Activated T-cell treated with anti-CD3 and anti-CD28 coated beads, Interleukin-2, amount 50 U/mL, for 4 hours (primary cell): ENCODE data around the gene KIAA1210. TPM values are rescaled to one million over a fixed set of nuclear protein-coding genes. Genes with fewer than 3 reads are reported as not detected.

Source experiments
- ATAC-seq, 2 donors: fragments of 200-7000 bp; cut with Tn5 transposase; one replicate each; pipeline ENCODE4 v1.10.0; 2021
- DNase-seq: peaks from one replicate; pipeline ENCODE4 v3.0.0-alpha.2; 2020
- H3K27me3 Mint-ChIP-seq: one replicate; pipeline ENCODE4 v1.8.0; 2021; ENCODE audit warnings: low read depth, mixed read lengths
- H3K36me3 Mint-ChIP-seq: one replicate; pipeline ENCODE4 v1.8.0; 2022; ENCODE audit warnings: mixed read lengths; ENCODE audit not compliant: insufficient read depth
- H3K4me1 Mint-ChIP-seq: one replicate; pipeline ENCODE4 v1.8.0; 2021; ENCODE audit warnings: low read depth, mixed read lengths
- H3K4me3 Mint-ChIP-seq: one replicate; pipeline ENCODE4 v1.8.0; 2021; ENCODE audit warnings: mild to moderate bottlenecking, moderate library complexity, mixed read lengths
- H3K9me3 Mint-ChIP-seq: one replicate; pipeline ENCODE4 v1.8.0; 2021; ENCODE audit warnings: mixed read lengths
- total RNA-seq, 3 donors: library from RNA; stranded (reverse); gene quantifications; one replicate each; pipeline ENCODE4 v1.2.1, GENCODE V29; 2021

KIAA1210 gene
- total RNA-seq, 3 donors from 2014 or later: not detected

GRCh38 chrX:119121341-119121740, 6.3 kb downstream of the KIAA1210 start:
- Mint-ChIP-seq H3K27me3 (peaks cover 3% of the 10 kb centered on the region), H3K4me1 (no peaks in the 10 kb centered on the region), H3K36me3 (no peaks in the 10 kb centered on the region), H3K9me3 (no peaks in the 10 kb centered on the region), H3K4me3 (no peak overlapping the region)
- ATAC-seq: no peak
- no peak for DNase-seq

DNA sequence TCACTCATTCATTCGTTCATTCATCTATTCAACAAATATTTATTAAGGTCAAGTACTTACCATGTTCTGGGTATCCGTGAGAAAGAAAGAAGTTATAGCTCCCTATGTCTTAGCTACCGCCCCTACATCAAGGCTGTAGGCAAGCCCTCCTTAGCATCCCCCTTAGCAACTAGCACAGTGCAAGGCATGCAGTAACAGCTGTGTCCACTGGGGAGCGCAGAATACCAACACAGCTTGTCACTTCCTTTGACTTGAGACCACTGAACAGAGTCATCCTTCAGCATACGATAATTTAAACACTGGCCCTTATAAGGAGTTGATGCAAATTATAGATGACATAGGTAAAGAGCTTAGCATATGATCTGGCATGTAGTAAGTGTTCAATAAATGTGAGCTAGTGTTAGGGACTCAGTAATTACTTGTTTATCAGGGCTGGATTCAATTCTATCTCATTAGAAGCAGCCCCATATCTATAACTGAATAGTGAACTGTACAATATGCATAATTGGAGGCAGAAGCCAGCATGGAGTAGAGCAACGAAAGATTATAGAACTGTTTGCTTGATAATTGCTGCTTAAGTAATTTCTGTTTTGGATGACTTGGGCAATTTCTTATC, 8.7 kb downstream of the KIAA1210 start:
- Mint-ChIP-seq H3K27me3 (peaks cover 3% of the 10 kb centered on the region), H3K9me3 (no peaks in the 10 kb centered on the region), H3K4me3 (no peak overlapping the region), H3K4me1 (no peaks in the 10 kb centered on the region), H3K36me3 (no peaks in the 10 kb centered on the region)
- peak; percentile 41 for DNase-seq
- ATAC-seq: peak; percentile 80 to 81

- no peak for ATAC-seq
- no peaks in the 10 kb centered on the region for H3K36me3 Mint-ChIP-seq
- H3K4me3 Mint-ChIP-seq: no peak overlapping the region
Observed at GRCh38 chrX:119107206-119107605, 20.4 kb downstream of the KIAA1210 start.

GRCh38 chrX:119105826-119106225, 21.8 kb downstream of the KIAA1210 start:
- H3K27me3 Mint-ChIP-seq: peaks cover 5% of the 10 kb centered on the region
- no peaks in the 10 kb centered on the region for H3K9me3 Mint-ChIP-seq
- no peaks in the 10 kb centered on the region for H3K4me1 Mint-ChIP-seq
- DNase-seq (no peak), ATAC-seq (no peak)
- no peaks in the 10 kb centered on the region for H3K36me3 Mint-ChIP-seq
- H3K4me3 Mint-ChIP-seq: no peak overlapping the region

More at GRCh38 chrX:119107206-119107605, 20.4 kb downstream of the KIAA1210 start:
- H3K9me3 Mint-ChIP-seq: no peaks in the 10 kb centered on the region
- H3K4me1 Mint-ChIP-seq: no peaks in the 10 kb centered on the region
- peaks cover 5% of the 10 kb centered on the region for H3K27me3 Mint-ChIP-seq
- DNase-seq: no peak

DNA sequence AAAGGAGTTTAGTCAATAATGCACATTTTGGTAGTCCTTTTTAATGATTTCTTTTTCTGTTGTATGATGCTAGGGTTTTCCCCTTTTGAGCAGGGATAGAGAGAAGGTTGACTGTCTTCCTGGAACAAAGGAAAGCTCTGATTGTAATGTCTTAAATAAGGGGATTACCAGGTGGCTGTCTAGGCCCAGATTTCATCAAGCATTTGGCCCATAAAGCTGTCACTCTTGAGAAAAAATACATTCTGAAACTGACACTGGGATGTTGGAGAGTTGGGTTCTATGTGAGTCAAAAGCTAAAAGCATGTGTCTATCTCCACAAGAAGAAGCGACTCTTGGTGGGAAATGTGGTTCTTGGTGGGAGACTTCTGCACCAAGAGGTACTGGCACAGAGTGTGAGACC, 26.4 kb downstream of the KIAA1210 start:
- Mint-ChIP-seq H3K4me1 (no peaks in the 10 kb centered on the region), H3K4me3 (no peak overlapping the region), H3K27me3 (peaks cover 5% of the 10 kb centered on the region), H3K36me3 (no peaks in the 10 kb centered on the region), H3K9me3 (no peaks in the 10 kb centered on the region)
- no peak for DNase-seq
- no peak for ATAC-seq

- H3K27me3 Mint-ChIP-seq: peaks cover 2% of the 10 kb centered on the region
- H3K36me3 Mint-ChIP-seq: no peaks in the 10 kb centered on the region
- no peaks in the 10 kb centered on the region for H3K4me1 Mint-ChIP-seq
- ATAC-seq (no peak), DNase-seq (no peak)
- no peak overlapping the region for H3K4me3 Mint-ChIP-seq
- no peaks in the 10 kb centered on the region for H3K9me3 Mint-ChIP-seq
Observed at GRCh38 chrX:119095936-119096335, 31.7 kb downstream of the KIAA1210 start.

GRCh38 chrX:119094819-119095218, 32.8 kb downstream of the KIAA1210 start:
- no peaks in the 10 kb centered on the region for H3K4me1 Mint-ChIP-seq
- ATAC-seq: no peak
- H3K36me3 Mint-ChIP-seq: no peaks in the 10 kb centered on the region
- no peaks in the 10 kb centered on the region for H3K9me3 Mint-ChIP-seq
- H3K4me3 Mint-ChIP-seq: no peak overlapping the region
- no peak for DNase-seq
- peaks cover 2% of the 10 kb centered on the region for H3K27me3 Mint-ChIP-seq

DNA sequence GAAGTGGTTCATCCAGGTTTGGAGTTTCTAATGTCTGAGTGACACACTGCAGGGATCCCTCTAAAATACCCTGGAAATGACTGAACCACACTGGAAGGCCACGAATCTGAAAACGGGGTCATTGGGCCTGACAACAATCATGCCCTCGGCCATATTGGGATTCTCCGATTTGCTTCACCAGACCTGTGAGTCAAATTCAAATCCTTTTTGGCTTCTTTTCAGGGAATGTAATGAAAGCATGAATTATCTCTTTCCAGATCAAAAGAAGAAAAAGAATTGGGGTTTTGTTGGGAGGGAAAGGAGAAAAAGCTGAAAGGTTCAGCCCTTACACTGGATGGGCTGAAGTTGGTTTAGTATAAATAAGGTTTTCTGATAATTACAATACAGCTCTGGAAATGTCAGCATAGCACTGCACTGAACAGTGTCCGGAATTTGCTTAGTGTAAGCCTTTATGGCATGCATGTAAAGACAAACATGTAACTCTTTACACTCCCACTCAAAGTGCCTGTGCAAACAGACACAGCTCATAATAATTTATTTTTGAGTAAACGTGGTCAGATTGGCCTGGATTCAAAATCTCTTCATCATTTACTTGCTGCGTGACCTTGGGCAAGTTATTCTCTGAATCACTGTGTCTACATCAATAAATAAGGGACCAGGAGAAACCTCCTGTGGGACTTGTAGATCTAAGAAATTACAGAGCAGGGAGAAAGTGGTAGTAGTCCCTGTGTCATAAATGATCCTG, 33.4 kb downstream of the KIAA1210 start:
- DNase-seq (no peak), ATAC-seq (no peak)
- no peaks in the 10 kb centered on the region for H3K9me3 Mint-ChIP-seq
- H3K36me3 Mint-ChIP-seq: no peaks in the 10 kb centered on the region
- no peaks in the 10 kb centered on the region for H3K4me1 Mint-ChIP-seq
- peaks cover 2% of the 10 kb centered on the region for H3K27me3 Mint-ChIP-seq
- no peak overlapping the region for H3K4me3 Mint-ChIP-seq

DNA sequence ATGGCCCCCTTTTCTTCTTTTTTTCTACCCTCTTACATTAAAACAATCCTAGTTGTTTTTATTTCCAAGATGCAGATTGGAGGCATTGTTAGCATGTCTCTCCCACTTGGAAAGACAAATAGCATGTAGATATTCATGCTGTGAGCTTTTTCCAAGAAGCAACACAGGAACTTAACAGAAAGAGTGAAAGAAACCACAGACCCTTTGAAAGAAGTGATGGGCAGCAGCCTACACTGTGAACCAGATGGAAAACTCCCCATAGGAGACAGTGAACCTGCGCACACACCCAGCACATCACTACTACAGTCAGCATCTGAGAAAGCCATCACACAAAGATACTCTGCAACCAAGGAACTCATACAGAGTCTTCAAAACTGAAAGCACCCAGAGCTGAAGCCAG, 37.0 kb downstream of the KIAA1210 start:
- Mint-ChIP-seq H3K9me3 (no peaks in the 10 kb centered on the region), H3K36me3 (no peaks in the 10 kb centered on the region), H3K4me1 (no peaks in the 10 kb centered on the region), H3K27me3 (peaks cover 2% of the 10 kb centered on the region), H3K4me3 (no peak overlapping the region)
- DNase-seq (no peak), ATAC-seq (no peak)

DNA sequence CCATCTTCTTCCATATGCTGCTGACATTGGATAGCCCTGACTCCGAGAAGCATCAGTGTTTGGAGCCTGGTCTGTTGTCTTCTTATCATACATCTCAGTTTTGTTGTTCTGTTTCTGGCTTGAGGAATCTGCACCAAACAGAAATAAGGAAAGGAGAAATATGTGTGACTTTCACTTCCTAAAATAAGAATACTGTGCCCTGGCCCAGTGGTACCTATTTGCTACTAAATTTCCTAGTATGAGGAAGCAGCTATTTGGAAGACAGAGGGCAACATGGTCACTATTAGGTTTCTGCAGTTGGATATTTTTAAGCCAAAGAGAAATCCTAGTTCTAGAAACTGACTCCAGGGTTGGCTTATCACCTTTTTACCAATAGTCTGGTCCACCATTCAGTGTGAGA, 38.0 kb downstream of the KIAA1210 start:
- DNase-seq (no peak), ATAC-seq (no peak)
- Mint-ChIP-seq H3K4me3 (no peak overlapping the region), H3K9me3 (no peaks in the 10 kb centered on the region), H3K36me3 (no peaks in the 10 kb centered on the region), H3K4me1 (no peaks in the 10 kb centered on the region), H3K27me3 (peaks cover 2% of the 10 kb centered on the region)

DNA sequence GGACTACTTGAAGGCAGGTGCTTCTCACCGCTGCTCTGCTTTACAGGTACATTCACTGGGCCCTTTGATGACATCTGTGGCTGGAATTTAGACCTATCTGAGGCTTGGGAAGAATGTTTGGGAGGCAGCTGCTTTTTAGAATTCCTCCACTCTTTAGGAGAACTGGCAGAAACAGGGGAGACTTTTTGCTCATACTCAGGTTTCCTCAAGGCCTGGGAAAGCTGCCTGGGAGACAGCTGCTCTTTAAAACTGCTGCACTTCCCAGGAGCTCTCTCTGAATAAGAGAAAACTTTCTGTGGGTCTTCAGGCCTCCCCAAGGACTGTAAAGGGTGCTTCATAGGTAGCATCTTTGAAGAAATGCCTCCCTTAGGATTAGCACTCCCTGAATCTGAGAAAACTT, 40.5 kb downstream of the KIAA1210 start:
- H3K36me3 Mint-ChIP-seq: no peaks in the 10 kb centered on the region

DNA sequence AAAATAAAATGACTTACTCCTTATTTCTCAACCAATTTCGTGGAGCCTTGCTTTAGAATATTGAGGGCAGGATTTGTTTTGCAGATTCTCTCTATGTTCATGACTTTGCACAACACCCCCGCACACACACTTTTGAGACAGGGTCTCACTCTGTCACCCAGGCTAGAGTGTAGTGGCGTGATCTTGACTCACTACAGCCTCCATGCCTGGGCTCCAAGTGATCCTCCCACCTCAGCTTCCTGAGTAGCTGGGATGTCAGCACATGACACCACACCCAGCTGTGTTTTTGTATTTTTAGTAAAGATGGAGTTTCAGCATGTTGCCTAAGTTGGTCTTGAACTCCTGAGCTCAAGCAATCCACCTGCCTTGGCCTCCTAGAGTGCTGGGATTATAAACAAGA, 42.8 kb downstream of the KIAA1210 start:
- Mint-ChIP-seq H3K36me3 (no peaks in the 10 kb centered on the region), H3K4me1 (no peaks in the 10 kb centered on the region), H3K9me3 (no peaks in the 10 kb centered on the region), H3K27me3 (peaks cover 5% of the 10 kb centered on the region), H3K4me3 (no peak overlapping the region)
- ATAC-seq: no peak
- no peak for DNase-seq

More for the DNA sequence above, 40.5 kb downstream of the KIAA1210 start:
- H3K4me3 Mint-ChIP-seq: no peak overlapping the region
- no peak for DNase-seq
- no peak for ATAC-seq
- H3K9me3 Mint-ChIP-seq: no peaks in the 10 kb centered on the region
- peaks cover 2% of the 10 kb centered on the region for H3K27me3 Mint-ChIP-seq
- H3K4me1 Mint-ChIP-seq: no peaks in the 10 kb centered on the region

DNA sequence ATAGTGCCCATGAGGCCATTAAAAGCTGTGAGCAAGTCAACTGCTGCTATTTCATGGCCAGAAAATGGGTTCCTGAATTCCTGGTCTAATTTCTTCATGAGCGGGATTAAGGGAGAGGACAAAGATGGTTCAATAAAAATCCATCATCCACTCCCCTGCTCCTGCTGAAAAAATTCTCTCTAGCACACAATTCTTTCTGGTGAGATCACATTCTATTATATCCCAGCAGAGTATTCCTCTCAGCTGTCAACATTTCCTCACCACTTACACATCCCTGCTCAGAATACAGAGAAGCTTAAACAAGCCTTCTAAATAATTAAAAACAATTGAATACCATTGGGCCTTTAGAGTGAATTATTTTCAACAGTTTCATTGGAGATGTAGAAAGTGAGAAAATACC, 45.3 kb downstream of the KIAA1210 start:
- DNase-seq: no peak
- Mint-ChIP-seq H3K27me3 (peaks cover 5% of the 10 kb centered on the region), H3K9me3 (no peaks in the 10 kb centered on the region), H3K4me1 (no peaks in the 10 kb centered on the region), H3K4me3 (no peak overlapping the region), H3K36me3 (no peaks in the 10 kb centered on the region)
- ATAC-seq: no peak

DNA sequence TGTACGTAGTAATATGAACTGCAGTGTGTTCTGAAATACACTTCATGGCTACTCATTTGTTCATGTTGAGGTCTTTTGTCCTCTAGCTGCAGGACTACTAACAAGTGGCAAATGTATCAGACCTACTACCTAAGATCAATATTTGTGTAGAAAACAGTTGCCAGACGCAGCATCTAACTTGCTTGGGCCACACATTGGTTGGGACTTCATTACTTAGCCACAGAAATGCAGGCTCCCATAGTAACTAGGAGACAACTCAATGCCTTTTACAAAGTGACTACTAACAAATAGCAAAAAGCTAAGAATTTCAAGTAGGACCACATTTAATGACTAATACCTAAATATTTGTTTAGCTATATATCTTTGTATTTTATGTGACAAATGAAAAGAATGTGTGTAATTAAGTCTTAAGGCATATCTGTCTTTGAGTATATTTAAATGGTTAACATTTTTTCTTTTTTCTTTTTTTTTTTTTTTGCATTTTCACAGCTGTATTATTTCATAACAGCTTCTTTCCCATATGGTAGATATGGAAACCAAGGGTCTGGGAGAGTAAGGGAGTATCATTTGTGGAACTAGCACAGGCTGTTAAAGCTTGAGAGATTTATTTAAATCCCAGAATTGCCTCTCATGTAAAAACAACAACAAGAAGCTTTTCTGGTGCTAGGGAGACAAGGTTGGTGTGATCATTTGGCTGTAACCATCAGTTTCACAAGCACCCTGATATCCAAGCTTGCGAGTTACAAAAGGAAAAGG, 52.2 kb downstream of the KIAA1210 start:
- H3K4me1 Mint-ChIP-seq: no peaks in the 10 kb centered on the region
- DNase-seq: no peak
- ATAC-seq: no peak
- H3K9me3 Mint-ChIP-seq: no peaks in the 10 kb centered on the region
- no peaks in the 10 kb centered on the region for H3K36me3 Mint-ChIP-seq
- H3K27me3 Mint-ChIP-seq: peaks cover 4% of the 10 kb centered on the region
- no peak overlapping the region for H3K4me3 Mint-ChIP-seq

- H3K4me3 Mint-ChIP-seq: no peak overlapping the region
Observed at GRCh38 chrX:119073911-119074310, 53.7 kb downstream of the KIAA1210 start.

More at GRCh38 chrX:119073911-119074310, 53.7 kb downstream of the KIAA1210 start:
- ATAC-seq (no peak), DNase-seq (no peak)
- H3K4me1 Mint-ChIP-seq: no peaks in the 10 kb centered on the region
- H3K27me3 Mint-ChIP-seq: peaks cover 2% of the 10 kb centered on the region
- no peaks in the 10 kb centered on the region for H3K9me3 Mint-ChIP-seq
- no peaks in the 10 kb centered on the region for H3K36me3 Mint-ChIP-seq
